H1 (cell line): Measurements from ENCODE around the gene ATPAF1. TPM values are rescaled to one million over a fixed set of nuclear protein-coding genes. Genes with fewer than 3 reads are reported as not detected.
A peak's percentile ranks its signal among the peaks of the same experiment; 100 is the strongest.

ENCODE experiments used
- BACH1 ChIP-seq: IDR thresholded peaks from 2 replicates; pipeline ENCODE4 v1.6.1; 2012; ENCODE audit warnings: low read length, improper control_type of control experiment
- CREB1 ChIP-seq: IDR thresholded peaks from 2 replicates; pipeline ENCODE4 v1.6.1; 2012; ENCODE audit warnings: inconsistent platforms
- KDM5A ChIP-seq: fragments of 200-600 bp; IDR thresholded peaks from 2 replicates; pipeline ENCODE4 v1.7.1; 2012; ENCODE audit warnings: mild to moderate bottlenecking, low read length, inconsistent platforms, mixed read lengths
- MAFK ChIP-seq: IDR thresholded peaks from 2 replicates; pipeline ENCODE4 v1.6.1; 2012; ENCODE audit warnings: low read depth, mild to moderate bottlenecking, improper control_type of control experiment, low read length
- NRF1 ChIP-seq: IDR thresholded peaks from 2 replicates; pipeline ENCODE4 v1.6.1; 2011; ENCODE audit warnings: mild to moderate bottlenecking, low read depth, low read length, improper control_type of control experiment
- POU5F1 ChIP-seq: IDR thresholded peaks from 2 replicates; pipeline ENCODE4 v1.6.1; 2011; ENCODE audit warnings: low read depth, mild to moderate bottlenecking, low read length, moderate library complexity
- RNF2 ChIP-seq: fragments of 200-900, 300-1000 bp; sonication (generic); IDR thresholded peaks from 2 replicates; pipeline ENCODE4 v1.7.1; 2016; ENCODE audit warnings: borderline replicate concordance, low read depth, mild to moderate bottlenecking, antibody characterized with exemption, low read length; ENCODE audit not compliant: poor library complexity, severe bottlenecking; ENCODE audit errors: missing control alignments
- SRF ChIP-seq: IDR thresholded peaks from 2 replicates; pipeline ENCODE4 v1.6.1; 2011; ENCODE audit warnings: mild to moderate bottlenecking, low read depth, low read length, moderate library complexity
- polyA plus RNA-seq, 7 experiments: library from polyadenylated mRNA; depleted of rRNA in 3 of 7; stranded (reverse) in 5 of 7; unstranded in 2 of 7; fragments of >200 nt in 5 of 7; fragments of 200-250 nt in 2 of 7; gene quantifications; 1 replicate in 5 of 7; 2 replicates in 1 of 7; 4 replicates in 1 of 7; pipeline versions ENCODE4 v1.2.1 to v1.2.3, GENCODE V29; 2011 to 2013; ENCODE audit warnings: missing spikeins in 2 of 7, mixed read lengths in 2 of 7
- total RNA-seq: library from RNA; stranded (reverse); fragmentation: NEBNext Ultra II Directional; extraction: Animal tissue kit (Norgen Biotek cat#: 25700); gene quantifications from 2 replicates; pipeline ENCODE4 v1.2.1, GENCODE V29; 2021

The ATPAF1 gene
- total and polyA plus RNA-seq, 2 of the 8 experiments (the other 6 are each of a cell fraction or from before 2014, with no cell fraction given): 46.7 to 55.9 TPM

DNA sequence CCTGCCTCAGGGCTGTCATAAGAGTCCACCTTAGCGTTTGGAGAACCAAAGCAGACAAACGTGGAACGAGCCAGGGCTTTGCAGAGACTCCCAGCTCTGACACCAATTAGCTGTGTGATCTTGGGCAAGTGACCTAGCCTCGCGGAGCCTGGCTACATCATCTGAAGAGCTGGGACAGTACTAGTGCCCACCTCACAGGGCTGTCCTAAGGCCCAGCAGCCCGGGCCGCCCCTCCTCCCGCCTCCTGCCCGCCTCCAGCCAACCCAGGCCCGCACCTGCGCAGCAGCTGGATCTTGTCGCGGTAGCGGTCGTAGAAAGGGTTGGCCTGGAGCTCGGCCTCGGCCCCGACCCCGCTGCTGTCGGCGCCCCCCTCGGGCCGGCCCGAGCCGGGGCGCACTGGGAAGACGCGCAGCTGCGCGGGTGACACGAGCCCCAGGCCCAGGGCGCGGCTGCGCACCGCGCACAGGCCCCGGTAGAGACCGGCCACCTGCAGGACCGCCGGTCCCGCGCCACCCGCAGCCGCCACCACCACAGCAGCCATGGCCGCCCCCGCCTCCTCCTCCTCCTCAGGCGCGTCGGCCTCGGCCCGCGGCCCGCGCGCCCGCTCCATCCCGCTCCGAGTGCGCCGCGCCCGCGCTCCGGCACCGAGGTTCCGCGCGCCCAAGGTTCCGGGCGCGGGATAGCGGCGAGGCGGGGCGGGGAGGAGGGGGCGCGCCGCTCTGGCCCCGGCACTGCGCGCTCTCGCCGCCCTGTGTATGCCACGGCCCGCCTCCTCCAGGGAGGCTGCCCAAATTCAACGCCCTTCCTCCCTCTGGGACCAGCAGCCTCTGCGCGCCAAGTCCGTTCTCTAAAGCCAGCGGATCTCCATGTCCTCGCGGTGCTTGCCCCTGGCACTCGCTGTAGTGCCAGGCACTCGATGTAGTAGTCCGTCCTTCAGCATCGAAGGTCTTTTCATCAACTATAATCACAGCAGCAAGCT lies at the start of gene ATPAF1 (continued):
- no peak for TF ChIP-seq RNF2
- no peak for TF ChIP-seq BACH1
- TF ChIP-seq NRF1: peak; percentile 43
- no peak for TF ChIP-seq MAFK
- TF ChIP-seq KDM5A: no peak
- no peak for TF ChIP-seq POU5F1
- no peak for TF ChIP-seq SRF
- TF ChIP-seq CREB1: no peak
- TF ChIP-seq, all 59 proteins: peak for 20
